HG02885 (cell line): Measurements from ENCODE around the gene GLRA3.
"Not testable (repeated sequence)": the region's sequence is repeated elsewhere in the genome, so short reads cannot be mapped to it uniquely, and the experiment has no call there.

ENCODE experiments used
- ATAC-seq: cut with Tn5 transposase; IDR thresholded peaks from one replicate; pipeline ENCODE4 v1.9.1; 2021; ENCODE audit warnings: mild to moderate bottlenecking; ENCODE audit not compliant: unreplicated experiment, poor library complexity

Gene GLRA3

GRCh38 chr4:174716986-174717770 is 111.9 kb downstream of the GLRA3 start:
- no peak for ATAC-seq

GRCh38 chr4:174714393-174715211 is 114.4 kb downstream of the GLRA3 start:
- ATAC-seq = peak; percentile 99

GRCh38 chr4:174713821-174714220 is 115.2 kb downstream of the GLRA3 start:
- no peak for ATAC-seq

GRCh38 chr4:174713181-174713580 is 115.9 kb downstream of the GLRA3 start:
- no peak for ATAC-seq

- ATAC-seq = no peak
Measured at GRCh38 chr4:174709526-174709925, 119.5 kb downstream of the GLRA3 start.

- ATAC-seq = no peak
Measured at GRCh38 chr4:174708381-174708780, 120.7 kb downstream of the GLRA3 start.

- no peak for ATAC-seq
Measured at GRCh38 chr4:174707902-174708301, 121.1 kb downstream of the GLRA3 start.

- ATAC-seq = peak; percentile 100
Measured at GRCh38 chr4:174707051-174707676, 121.9 kb downstream of the GLRA3 start.

- no peak for ATAC-seq
Measured at GRCh38 chr4:174702979-174703478, 126.0 kb downstream of the GLRA3 start.

GRCh38 chr4:174699654-174700053 is 129.4 kb downstream of the GLRA3 start:
- ATAC-seq = no peak

GRCh38 chr4:174697896-174698295 is 131.2 kb downstream of the GLRA3 start:
- no peak for ATAC-seq

GRCh38 chr4:174697202-174697601 is 131.8 kb downstream of the GLRA3 start:
- no peak for ATAC-seq

GRCh38 chr4:174696657-174697056 is 132.4 kb downstream of the GLRA3 start:
- ATAC-seq = no peak

GRCh38 chr4:174691876-174692275 is 137.2 kb downstream of the GLRA3 start:
- not testable (repeated sequence) for ATAC-seq

- ATAC-seq = no peak
Measured at GRCh38 chr4:174690665-174691064, 138.4 kb downstream of the GLRA3 start.

- no peak for ATAC-seq
Measured at GRCh38 chr4:174689618-174690017, 139.4 kb downstream of the GLRA3 start.

GRCh38 chr4:174686826-174687225 is 142.2 kb downstream of the GLRA3 start:
- no peak for ATAC-seq

- no peak for ATAC-seq
Measured at GRCh38 chr4:174681723-174682300, 147.2 kb downstream of the GLRA3 start.

- no peak for ATAC-seq
Measured at GRCh38 chr4:174674305-174674840, 154.7 kb downstream of the GLRA3 start.

GRCh38 chr4:174673865-174674264 is 155.2 kb downstream of the GLRA3 start:
- no peak for ATAC-seq
